A673 (cell line): ENCODE results near the gene SEC62. TPM values are rescaled to one million over a fixed set of nuclear protein-coding genes. Genes with fewer than 3 reads are reported as not detected.

ENCODE experiments used
- BruUV-seq: library from RNA; stranded (reverse); fragments of 400-500 nt; replicated peaks from 2 replicates; lab custom pipeline; 2021; lab: Mats Ljungman, UMichigan
- CTCF ChIA-PET: fragments of 300-600 bp; sonication (Branson Sonifier 250); formaldehyde crosslinking; loops from one replicate; lab custom pipeline; 2022; ENCODE audit warnings: antibody characterized with exemption; lab: Charles Lee
- POLR2A ChIA-PET: fragments of 300-600 bp; sonication (Branson Sonifier 250); formaldehyde crosslinking; loops from one replicate; lab custom pipeline; 2022; ENCODE audit warnings: antibody characterized with exemption; ENCODE audit not compliant: low non-redundant PET; lab: Charles Lee
- DNase-seq: peaks from one replicate; pipeline ENCODE4 v3.0.0-alpha.2; 2015; ENCODE audit warnings: low spot score
- H3K27ac ChIP-seq: fragments of 200-600 bp; sonication (generic); 2 replicates; pipeline ENCODE4 v1.5.1; 2016; ENCODE audit warnings: mixed run types, low read depth, mild to moderate bottlenecking, mixed read lengths, antibody characterized with exemption, low read length; ENCODE audit not compliant: poor library complexity, severe bottlenecking
- H3K27me3 ChIP-seq: fragments of 200-600 bp; sonication (generic); replicated peaks from 2 replicates; pipeline ENCODE4 v1.6.1; 2017; ENCODE audit warnings: mixed run types, low read depth, mild to moderate bottlenecking, mixed read lengths, antibody characterized with exemption, low read length; ENCODE audit not compliant: insufficient read depth, poor library complexity
- H3K36me3 ChIP-seq: fragments of 200-600 bp; sonication (generic); 2 replicates; pipeline ENCODE4 v1.6.1; 2016; ENCODE audit warnings: mixed run types, mild to moderate bottlenecking, mixed read lengths, antibody characterized with exemption, low read length; ENCODE audit not compliant: insufficient read depth, poor library complexity, severe bottlenecking
- H3K4me1 ChIP-seq: fragments of 200-600 bp; sonication (generic); 2 replicates; pipeline ENCODE4 v1.6.1; 2017; ENCODE audit warnings: mixed run types, mild to moderate bottlenecking, mixed read lengths, antibody characterized with exemption, low read length; ENCODE audit not compliant: insufficient read depth, poor library complexity, severe bottlenecking
- H3K4me3 ChIP-seq: fragments of 200-600 bp; sonication (generic); 2 replicates; pipeline ENCODE4 v1.5.1; 2016; ENCODE audit warnings: low read depth, mixed run types, mild to moderate bottlenecking, mixed read lengths, low read length; ENCODE audit not compliant: poor library complexity, severe bottlenecking
- H3K9me3 ChIP-seq: fragments of 200-600 bp; sonication (generic); 2 replicates; pipeline ENCODE4 v1.6.1; 2016; ENCODE audit warnings: mixed run types, low read depth, mild to moderate bottlenecking, mixed read lengths, antibody characterized with exemption, low read length; ENCODE audit not compliant: poor library complexity, severe bottlenecking
- CTCF ChIP-seq: fragments of 300-800, 200-600 bp; sonication (generic); conservative IDR thresholded peaks from 2 replicates; pipeline ENCODE4 v1.5.1; 2017; ENCODE audit warnings: low read depth, mild to moderate bottlenecking, antibody characterized with exemption, low read length, moderate library complexity, mixed read lengths
- EZH2 ChIP-seq: fragments of 200-600 bp; sonication (generic); IDR thresholded peaks from 2 replicates; pipeline ENCODE4 v1.6.1; 2017; ENCODE audit warnings: borderline replicate concordance, low read depth, mild to moderate bottlenecking, mixed read lengths, antibody characterized with exemption, low read length; ENCODE audit not compliant: poor library complexity, severe bottlenecking
- intact Hi-C: fragments of 100-400 bp; cut with micrococcal nuclease; formaldehyde crosslinking; loops from one replicate; pipeline ENCODE4 v1.10.0; 2022; ENCODE audit not compliant: unreplicated experiment
- total RNA-seq: library from RNA; stranded (reverse); gene quantifications from 2 replicates; pipeline ENCODE4 v1.2.3, GENCODE V29; 2021

SEC62 gene
- total RNA-seq, 1 experiment from 2014 or later: 80.9 TPM

- H3K27ac ChIP-seq: no peak overlapping the region
- no peak overlapping the region for H3K4me3 ChIP-seq
- DNase-seq: peak; percentile 22
- intact Hi-C loops: no loop called here
- TF ChIP-seq CTCF (0 out of 2 replicates have a peak, but pooled peaks have one; percentile 18), EZH2 (no peak)
- CTCF ChIA-PET: interaction anchor here (0.7 kb wide), 1 partner anchor 35 kb away, joined by 5 read pairs; no protein-coding TSS in a partner anchor
- no TSS peak for BruUV-seq
- H3K27me3 ChIP-seq: no peaks in the 10 kb centered on the region
- no peaks in the 10 kb centered on the region for H3K4me1 ChIP-seq
- POLR2A ChIA-PET: no interaction called here
- H3K36me3 ChIP-seq: no peaks in the 10 kb centered on the region
- no peaks in the 10 kb centered on the region for H3K9me3 ChIP-seq
Observed at GRCh38 chr3:169929830-169930519, 36.6 kb upstream of the SEC62 start.

GRCh38 chr3:169930843-169931242, 35.8 kb upstream of the SEC62 start:
- POLR2A ChIA-PET: no interaction called here
- intact Hi-C loops: no loop called here
- CTCF ChIA-PET: no interaction called here

DNA sequence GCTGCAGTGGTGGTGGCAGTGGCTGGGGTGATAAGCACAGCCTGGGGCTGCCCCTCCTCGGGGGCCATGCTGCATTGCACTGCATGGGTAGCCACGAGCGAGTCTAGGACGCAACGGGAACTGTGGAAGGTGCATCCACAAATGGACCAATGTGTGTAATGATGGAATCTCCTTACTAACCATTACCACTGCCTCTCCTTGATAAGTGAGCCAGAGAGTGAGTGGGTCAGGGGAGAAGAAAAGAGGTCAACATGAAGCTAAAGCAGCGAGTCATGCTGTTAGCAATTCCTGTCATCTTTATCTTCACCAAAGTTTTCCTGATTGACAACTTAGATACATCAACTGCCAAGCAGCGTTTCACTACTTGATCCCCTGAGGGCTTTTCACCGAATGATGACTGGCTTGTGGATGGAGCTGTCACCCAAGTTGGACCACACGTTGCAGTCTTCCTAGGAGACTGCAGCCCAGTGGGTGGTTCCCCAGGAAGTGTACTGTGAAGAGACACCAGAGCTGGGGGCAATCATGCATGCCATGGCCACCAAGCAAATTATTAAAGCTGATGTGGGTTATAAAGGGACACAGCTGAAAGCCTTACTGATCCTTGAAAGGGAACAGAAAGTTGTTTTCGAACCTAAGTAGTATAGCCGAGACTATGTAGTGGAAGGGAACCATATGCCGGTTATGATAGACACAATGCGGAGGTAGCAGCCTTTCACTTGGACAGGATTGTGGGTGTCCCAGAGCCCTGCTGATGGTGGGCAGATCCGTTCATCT, 34.7 kb upstream of the SEC62 start:
- H3K4me3 ChIP-seq: no peak overlapping the region
- peak; percentile 13 for DNase-seq
- no peaks in the 10 kb centered on the region for H3K36me3 ChIP-seq
- ChIA-PET POLR2A (no interaction called here), CTCF (no interaction called here)
- intact Hi-C loops: no loop called here
- no TSS peak for BruUV-seq
- no peaks in the 10 kb centered on the region for H3K9me3 ChIP-seq
- peaks cover 3% of the 10 kb centered on the region for H3K27me3 ChIP-seq
- H3K27ac ChIP-seq: no peak overlapping the region
- no peaks in the 10 kb centered on the region for H3K4me1 ChIP-seq
- no peak for TF ChIP-seq CTCF
- no peak for TF ChIP-seq EZH2

More at GRCh38 chr3:169930843-169931242, 35.8 kb upstream of the SEC62 start:
- Histone ChIP-seq H3K4me1 (no peaks in the 10 kb centered on the region), H3K4me3 (no peak overlapping the region), H3K36me3 (no peaks in the 10 kb centered on the region), H3K27me3 (peaks cover 3% of the 10 kb centered on the region), H3K9me3 (no peaks in the 10 kb centered on the region), H3K27ac (no peak overlapping the region)
- BruUV-seq: no TSS peak
- no peak for TF ChIP-seq EZH2
- TF ChIP-seq CTCF: no peak
- no peak for DNase-seq
